PC-3 (cell line): ENCODE measurements around the gene L3MBTL1. TPM values are rescaled to one million over a fixed set of nuclear protein-coding genes. Genes with fewer than 3 reads are reported as not detected.

Experiments used
- ATAC-seq: fragments of 200-7000 bp; cut with Tn5 transposase; 2 replicates; pipeline ENCODE4 v1.9.1; 2020; ENCODE audit warnings: mild to moderate bottlenecking, moderate library complexity
- BruUV-seq: library from RNA; stranded (reverse); fragments of 400-500 nt; replicated peaks from 2 replicates; lab custom pipeline; 2021; lab: Mats Ljungman, UMichigan
- CTCF ChIA-PET: fragments of 300-600 bp; sonication (Branson Sonifier 250); formaldehyde crosslinking; loops from one replicate; lab custom pipeline; 2022; ENCODE audit warnings: antibody characterized with exemption; lab: Charles Lee
- POLR2A ChIA-PET: fragments of 300-600 bp; sonication (Branson Sonifier 250); formaldehyde crosslinking; loops from one replicate; lab custom pipeline; 2022; ENCODE audit warnings: antibody characterized with exemption; ENCODE audit not compliant: unreplicated experiment; lab: Charles Lee
- DNase-seq: peaks from one replicate; pipeline ENCODE4 v3.0.0-alpha.2; 2015
- H2AFZ ChIP-seq: fragments of 300-600 bp; sonication (generic); 2 replicates; pipeline ENCODE4 v1.6.0; 2016; ENCODE audit warnings: antibody characterized with exemption, low read length
- H3F3A ChIP-seq: fragments of 300-600 bp; sonication (generic); one replicate; pipeline ENCODE4 v1.6.0; 2017; ENCODE audit warnings: antibody characterized with exemption, low read length, control low read depth, mild to moderate bottlenecking; ENCODE audit not compliant: unreplicated experiment
- H3K27ac ChIP-seq: fragments of 300-600 bp; sonication (generic); 2 replicates; pipeline ENCODE4 v1.5.1; 2016; ENCODE audit warnings: mild to moderate bottlenecking, low read length
- H3K27me3 ChIP-seq: fragments of 300-600 bp; sonication (generic); 2 replicates; pipeline ENCODE4 v1.6.1; 2016; ENCODE audit warnings: low read length, mixed read lengths
- H3K36me3 ChIP-seq: fragments of 300-600 bp; sonication (generic); 2 replicates; pipeline ENCODE4 v1.6.1; 2016; ENCODE audit warnings: low read depth, mixed run types, low read length, mixed read lengths
- H3K4me1 ChIP-seq: fragments of 300-600 bp; sonication (generic); 2 replicates; pipeline ENCODE4 v1.5.1; 2016; ENCODE audit warnings: low read length; ENCODE audit not compliant: insufficient read depth
- H3K4me2 ChIP-seq: fragments of 300-600 bp; sonication (generic); 2 replicates; pipeline ENCODE4 v1.6.0; 2016; ENCODE audit warnings: low read length
- H3K4me3 ChIP-seq: fragments of 300-600 bp; sonication (generic); 2 replicates; pipeline ENCODE4 v1.5.1; 2016; ENCODE audit warnings: mild to moderate bottlenecking, low read length, mixed read lengths
- H3K79me2 ChIP-seq: fragments of 300-600 bp; sonication (generic); 2 replicates; pipeline ENCODE4 v1.6.1; 2017; ENCODE audit warnings: low read length, mixed read lengths
- H3K9ac ChIP-seq: fragments of 300-600 bp; sonication (generic); 2 replicates; pipeline ENCODE4 v1.6.0; 2016; ENCODE audit warnings: mild to moderate bottlenecking, low read length
- H3K9me2 ChIP-seq: fragments of 300-600 bp; sonication (generic); replicated peaks from 2 replicates; pipeline ENCODE4 v1.6.1; 2016; ENCODE audit warnings: mixed run types, low read length, mixed read lengths
- H3K9me3 ChIP-seq: fragments of 300-600 bp; sonication (generic); 2 replicates; pipeline ENCODE4 v1.6.1; 2016; ENCODE audit warnings: low read length, mixed read lengths
- H4K20me1 ChIP-seq: fragments of 300-600 bp; sonication (generic); 2 replicates; pipeline ENCODE4 v1.6.1; 2016; ENCODE audit warnings: low read length, mixed read lengths
- EZH2 ChIP-seq: fragments of 300-600 bp; sonication (generic); IDR thresholded peaks from one replicate; pipeline ENCODE4 v1.6.1; 2017; ENCODE audit warnings: antibody characterized with exemption, mild to moderate bottlenecking, low read length; ENCODE audit not compliant: unreplicated experiment
- EZH2phosphoT487 ChIP-seq: fragments of 300-600 bp; sonication (generic); IDR thresholded peaks from 2 replicates; pipeline ENCODE4 v1.6.1; 2018; ENCODE audit warnings: mild to moderate bottlenecking, antibody characterized with exemption, low read length, borderline replicate concordance
- intact Hi-C: fragments of 100-400 bp; cut with micrococcal nuclease; formaldehyde crosslinking; loops from 2 replicates; pipeline ENCODE4 v1.9.0; 2023
- total RNA-seq: library from RNA; depleted of rRNA; stranded (reverse); fragments of >200 nt; gene quantifications from 2 replicates; pipeline ENCODE4 v1.2.3, GENCODE V29; 2014
- TF ChIP-seq, protein P1 (sequence below): fragments of 300-600 bp; sonication (generic); conservative IDR thresholded peaks from 2 replicates; pipeline ENCODE4 v1.5.1; 2017; ENCODE audit warnings: antibody characterized with exemption, low read depth, mild to moderate bottlenecking, low read length

Gene L3MBTL1
- total RNA-seq, 1 experiment from 2014 or later = 9.9 TPM

DNA sequence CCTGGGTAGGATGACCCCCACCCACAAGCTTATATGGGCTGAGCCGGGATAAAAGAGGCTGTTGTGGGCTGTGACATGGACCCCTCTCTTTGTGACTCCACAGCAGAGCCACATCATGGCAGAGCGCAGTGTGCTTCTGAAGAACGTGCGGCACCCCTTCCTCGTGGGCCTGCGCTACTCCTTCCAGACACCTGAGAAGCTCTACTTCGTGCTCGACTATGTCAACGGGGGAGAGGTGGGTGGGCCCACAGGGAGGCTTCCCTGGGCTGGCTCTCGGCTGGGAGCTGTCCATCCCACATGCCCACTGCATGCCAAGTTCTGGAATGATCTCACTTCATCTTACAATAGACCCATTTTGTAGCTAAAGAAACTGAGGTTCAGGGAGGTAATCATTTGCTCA is 61.8 kb downstream of the L3MBTL1 start:
- Histone ChIP-seq H3K4me3 (no peak overlapping the region), H3K27ac (no peak overlapping the region), H2AFZ (no peak overlapping the region), H3K9ac (no peak overlapping the region), H3K27me3 (no peaks in the 10 kb centered on the region), H3K79me2 (no peaks in the 10 kb centered on the region), H3K9me3 (no peaks in the 10 kb centered on the region), H4K20me1 (no peaks in the 10 kb centered on the region), H3K9me2 (no peaks in the 10 kb centered on the region), H3F3A (no peaks in the 10 kb centered on the region), H3K36me3 (no peaks in the 10 kb centered on the region), H3K4me2 (no peak overlapping the region), H3K4me1 (no peaks in the 10 kb centered on the region)
- CTCF ChIA-PET = no interaction called here
- no peak for DNase-seq
- POLR2A ChIA-PET = no interaction called here
- TF ChIP-seq EZH2phosphoT487 = no peak
- TF ChIP-seq, protein P1, sequence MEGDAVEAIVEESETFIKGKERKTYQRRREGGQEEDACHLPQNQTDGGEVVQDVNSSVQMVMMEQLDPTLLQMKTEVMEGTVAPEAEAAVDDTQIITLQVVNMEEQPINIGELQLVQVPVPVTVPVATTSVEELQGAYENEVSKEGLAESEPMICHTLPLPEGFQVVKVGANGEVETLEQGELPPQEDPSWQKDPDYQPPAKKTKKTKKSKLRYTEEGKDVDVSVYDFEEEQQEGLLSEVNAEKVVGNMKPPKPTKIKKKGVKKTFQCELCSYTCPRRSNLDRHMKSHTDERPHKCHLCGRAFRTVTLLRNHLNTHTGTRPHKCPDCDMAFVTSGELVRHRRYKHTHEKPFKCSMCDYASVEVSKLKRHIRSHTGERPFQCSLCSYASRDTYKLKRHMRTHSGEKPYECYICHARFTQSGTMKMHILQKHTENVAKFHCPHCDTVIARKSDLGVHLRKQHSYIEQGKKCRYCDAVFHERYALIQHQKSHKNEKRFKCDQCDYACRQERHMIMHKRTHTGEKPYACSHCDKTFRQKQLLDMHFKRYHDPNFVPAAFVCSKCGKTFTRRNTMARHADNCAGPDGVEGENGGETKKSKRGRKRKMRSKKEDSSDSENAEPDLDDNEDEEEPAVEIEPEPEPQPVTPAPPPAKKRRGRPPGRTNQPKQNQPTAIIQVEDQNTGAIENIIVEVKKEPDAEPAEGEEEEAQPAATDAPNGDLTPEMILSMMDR = no peak
- BruUV-seq = no TSS peak
- ATAC-seq = no peak
- intact Hi-C loops = no loop called here

DNA sequence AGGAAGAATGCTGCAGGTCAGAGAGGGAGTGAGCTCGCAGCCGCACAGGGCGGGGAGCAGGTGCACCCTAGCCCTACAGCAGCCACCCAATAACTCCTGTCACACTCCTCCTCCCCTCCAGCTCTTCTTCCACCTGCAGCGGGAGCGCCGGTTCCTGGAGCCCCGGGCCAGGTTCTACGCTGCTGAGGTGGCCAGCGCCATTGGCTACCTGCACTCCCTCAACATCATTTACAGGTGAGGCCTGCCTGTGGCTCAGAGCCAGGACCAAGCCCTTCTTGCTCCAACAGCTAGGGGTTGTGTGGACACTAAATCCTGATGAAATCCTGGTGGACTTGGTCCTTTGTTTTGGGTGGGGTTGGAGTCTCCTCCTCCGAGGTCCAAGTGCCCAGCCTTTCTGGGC is 63.0 kb downstream of the L3MBTL1 start:
- intact Hi-C loops = no loop called here
- H3K9ac ChIP-seq = no peak overlapping the region
- H3F3A ChIP-seq = no peaks in the 10 kb centered on the region
- H2AFZ ChIP-seq = no peak overlapping the region
- no peaks in the 10 kb centered on the region for H3K79me2 ChIP-seq
- H3K4me3 ChIP-seq = no peak overlapping the region
- ChIA-PET POLR2A (no interaction called here), CTCF (no interaction called here)
- no peaks in the 10 kb centered on the region for H3K4me1 ChIP-seq
- DNase-seq (no peak), ATAC-seq (no peak)
- no peaks in the 10 kb centered on the region for H3K9me3 ChIP-seq
- H3K9me2 ChIP-seq = no peaks in the 10 kb centered on the region
- H3K4me2 ChIP-seq = no peak overlapping the region
- no peaks in the 10 kb centered on the region for H3K36me3 ChIP-seq
- TF ChIP-seq, protein P1 = no peak
- TF ChIP-seq EZH2 = no peak
- no peak for TF ChIP-seq EZH2phosphoT487
- BruUV-seq = no TSS peak
- no peaks in the 10 kb centered on the region for H4K20me1 ChIP-seq
- no peaks in the 10 kb centered on the region for H3K27me3 ChIP-seq
- H3K27ac ChIP-seq = no peak overlapping the region

DNA sequence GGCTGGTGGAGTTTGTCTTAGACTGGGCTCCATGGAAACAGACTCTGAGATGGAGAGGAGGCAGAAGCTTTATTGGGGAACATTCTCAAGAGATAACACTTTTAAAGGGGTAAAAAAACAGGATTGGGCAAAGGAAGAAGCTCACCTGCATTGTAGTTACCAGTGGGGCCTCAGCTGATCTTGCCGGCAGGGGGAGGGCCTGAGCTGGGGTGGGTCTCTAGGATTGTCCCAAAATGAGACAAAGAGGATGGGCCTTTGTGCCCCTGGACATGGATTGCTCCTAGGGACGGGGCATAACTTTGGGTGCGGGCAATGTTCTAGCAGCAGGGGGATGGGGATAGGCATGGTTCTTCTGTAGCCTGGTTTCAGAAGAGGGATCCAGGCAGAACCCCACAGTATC is 63.8 kb downstream of the L3MBTL1 start:
- no peaks in the 10 kb centered on the region for H3K27me3 ChIP-seq
- POLR2A ChIA-PET = interaction anchor here (0.5 kb wide), 1 partner anchor 177 kb away, joined by 4 read pairs; no protein-coding TSS in a partner anchor
- H3K9me3 ChIP-seq = no peaks in the 10 kb centered on the region
- ATAC-seq (no peak), DNase-seq (no peak)
- H3K4me2 ChIP-seq = no peak overlapping the region
- no peak overlapping the region for H3K9ac ChIP-seq
- no peaks in the 10 kb centered on the region for H4K20me1 ChIP-seq
- no peak overlapping the region for H2AFZ ChIP-seq
- no peaks in the 10 kb centered on the region for H3K79me2 ChIP-seq
- H3K4me3 ChIP-seq = no peak overlapping the region
- CTCF ChIA-PET = no interaction called here
- no TSS peak for BruUV-seq
- no peaks in the 10 kb centered on the region for H3K9me2 ChIP-seq
- no peaks in the 10 kb centered on the region for H3F3A ChIP-seq
- TF ChIP-seq EZH2phosphoT487 (no peak), EZH2 (no peak)
- TF ChIP-seq, protein P1 = no peak
- H3K27ac ChIP-seq = no peak overlapping the region
- intact Hi-C loops = no loop called here
- no peaks in the 10 kb centered on the region for H3K36me3 ChIP-seq
- no peaks in the 10 kb centered on the region for H3K4me1 ChIP-seq
